Dedifferentiated amniotic fluid mesenchymal stem cell (primary cell): ENCODE data around the gene ANKRD29.
"Not testable (repeated sequence)": the region's sequence is repeated elsewhere in the genome, so short reads cannot be mapped to it uniquely, and the experiment has no call there.

Experiments
- DNase-seq: peaks from one replicate; pipeline ENCODE4 v3.0.0-alpha.2; 2016; ENCODE audit errors: extremely low spot score

Gene ANKRD29

DNA sequence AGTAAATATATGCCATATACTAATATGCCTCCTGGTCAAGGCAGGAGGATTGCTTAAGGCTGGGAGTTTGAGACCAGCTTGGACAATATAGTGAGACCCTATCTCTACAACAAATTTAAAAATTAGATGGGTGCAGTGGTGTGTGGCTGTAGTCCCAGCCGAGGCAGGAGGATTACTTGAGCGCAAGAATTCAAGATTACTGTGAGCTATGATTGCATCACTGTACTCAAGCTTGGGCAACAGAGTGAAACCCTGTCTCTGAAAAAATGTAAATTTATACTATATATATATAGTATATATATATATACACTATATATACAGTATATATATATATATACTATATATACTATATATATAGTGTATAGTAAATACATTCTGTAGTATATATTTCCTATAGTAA is 46.5 kb downstream of the ANKRD29 start:
- DNase-seq: no peak

DNA sequence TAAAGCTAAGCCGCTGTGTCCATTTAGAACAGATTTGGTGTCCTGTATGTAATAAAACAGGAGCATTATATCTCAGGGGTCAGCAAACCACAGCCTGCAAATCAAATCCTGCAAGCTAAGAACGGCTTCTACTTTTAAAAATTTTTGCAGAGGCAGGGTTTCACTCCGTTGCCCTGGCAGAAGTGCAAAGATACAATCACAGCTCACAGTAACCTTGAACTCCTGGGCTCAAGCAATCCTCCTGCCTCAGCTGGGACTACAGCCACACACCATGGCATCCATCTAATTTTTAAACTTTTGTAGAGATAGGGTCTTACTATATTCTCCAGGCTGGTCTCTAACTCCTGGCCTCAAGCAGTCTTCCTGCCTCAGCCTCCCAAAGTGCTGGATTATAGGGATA is 47.8 kb downstream of the ANKRD29 start:
- no peak for DNase-seq

DNA sequence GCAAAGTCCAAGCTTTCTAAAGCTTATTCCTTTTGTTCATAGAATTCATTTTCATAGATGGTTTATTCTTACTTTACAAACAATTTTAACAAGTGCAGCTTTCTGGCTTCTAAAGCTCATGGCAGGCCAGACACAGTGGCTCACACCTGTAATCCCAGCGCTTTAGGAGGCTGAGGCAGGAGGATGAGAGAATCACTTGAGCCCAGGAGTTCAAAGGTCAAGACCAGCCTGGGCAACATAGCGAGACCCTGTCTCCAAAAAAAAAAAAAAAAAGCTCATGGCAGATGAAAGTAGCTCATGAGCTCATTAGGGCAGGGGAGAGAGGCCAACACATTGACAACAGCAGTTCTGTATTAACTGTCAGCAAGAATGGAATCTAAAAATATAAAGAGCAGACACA is 48.3 kb downstream of the ANKRD29 start:
- DNase-seq: no peak

DNA sequence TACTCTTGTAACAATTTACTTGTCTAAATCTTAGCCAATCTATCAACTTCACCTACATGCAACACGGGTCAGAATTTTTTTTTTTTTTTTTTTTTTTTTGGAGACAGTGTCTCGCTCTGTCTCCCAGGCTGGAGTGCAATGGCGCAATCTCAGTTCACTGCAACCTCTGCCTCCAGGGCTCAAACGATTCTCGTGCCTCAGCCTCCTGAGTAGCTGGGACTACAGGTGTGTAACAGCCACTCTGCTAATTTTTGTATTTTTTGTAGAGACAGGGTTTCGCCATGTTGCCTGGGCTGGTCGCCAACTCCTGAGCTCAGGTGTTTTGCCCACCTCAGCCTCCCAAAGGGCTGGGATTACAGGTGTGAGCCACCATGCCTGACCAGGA is 49.6 kb downstream of the ANKRD29 start:
- DNase-seq: not testable (repeated sequence)

DNA sequence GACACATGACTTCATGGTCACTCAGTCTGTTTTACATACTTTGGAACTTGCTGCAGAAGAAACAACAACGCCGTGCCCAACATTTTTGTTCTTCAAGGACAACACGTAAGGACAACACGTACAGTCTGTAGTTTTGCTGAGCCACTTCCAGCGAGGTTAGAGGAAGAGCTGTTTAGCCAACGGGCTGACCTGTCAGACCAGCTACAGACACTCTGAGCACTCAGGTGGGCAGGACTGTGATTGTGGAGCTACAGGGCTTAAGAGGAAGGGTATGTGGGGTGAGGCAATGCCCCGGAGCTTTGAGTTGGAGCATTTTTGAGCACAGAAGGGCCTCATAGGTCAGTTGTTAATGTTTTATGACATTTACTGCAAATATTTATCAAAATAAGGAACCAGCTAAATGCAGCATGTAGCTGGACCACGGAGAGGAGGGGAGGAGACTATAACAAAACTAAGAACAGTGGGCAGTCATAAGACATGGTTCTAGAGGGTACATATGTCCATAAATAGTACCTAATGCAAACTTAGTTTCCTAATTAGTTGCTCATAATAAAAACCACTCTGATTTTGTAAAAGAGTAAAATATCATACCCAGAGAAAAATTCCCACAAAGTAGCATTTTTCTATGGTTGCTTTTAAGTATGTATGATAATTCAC is 50.1 kb downstream of the ANKRD29 start:
- DNase-seq: no peak

DNA sequence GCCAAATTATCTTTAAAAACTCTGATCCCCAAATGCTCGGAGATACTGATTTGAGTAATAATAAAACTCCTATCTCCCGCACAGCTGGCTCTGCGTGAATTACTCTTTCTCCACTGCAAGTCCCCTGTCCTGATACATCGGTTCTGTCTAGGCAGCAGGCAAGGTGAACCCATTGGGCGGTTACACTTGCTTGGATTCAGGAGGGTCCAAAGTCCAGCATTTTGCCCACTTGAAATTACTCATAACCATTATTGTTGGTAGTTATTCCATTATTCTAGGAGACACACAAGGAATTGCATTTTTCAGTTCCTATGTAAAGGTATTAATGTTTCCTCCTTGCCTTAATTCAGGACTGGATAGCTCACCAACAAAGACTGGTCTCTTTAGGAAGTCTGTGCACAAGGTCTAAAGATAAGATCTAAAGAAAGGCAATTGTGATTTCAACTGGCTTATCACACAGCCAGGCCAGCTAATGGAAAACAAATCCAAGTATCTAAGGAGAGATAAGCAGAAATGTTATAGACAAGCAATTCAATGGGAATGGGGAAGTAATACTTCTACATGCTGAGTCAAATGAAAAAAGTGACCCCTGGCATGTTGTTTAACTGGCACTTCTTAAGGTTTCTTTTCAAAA is 53.2 kb downstream of the ANKRD29 start:
- DNase-seq: no peak

DNA sequence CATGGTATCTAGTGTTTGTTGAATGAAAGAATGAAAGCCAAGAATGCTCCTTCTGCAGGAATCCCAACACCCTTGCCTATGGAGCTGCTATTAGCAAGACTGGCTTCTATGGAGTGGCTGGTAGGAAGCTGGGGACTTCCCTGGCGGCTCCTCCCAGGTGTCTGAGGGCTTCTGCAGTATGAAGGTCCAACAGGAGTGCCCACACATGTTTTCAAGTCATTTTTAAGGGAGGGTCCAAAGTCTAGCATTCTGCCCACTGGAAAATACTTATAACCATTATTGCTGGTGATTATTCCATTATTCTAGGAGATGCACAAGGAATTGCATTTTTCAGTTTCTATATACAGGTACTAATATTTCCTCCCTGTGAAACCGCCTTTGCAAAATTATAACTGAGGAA is 54.5 kb downstream of the ANKRD29 start:
- DNase-seq: no peak

DNA sequence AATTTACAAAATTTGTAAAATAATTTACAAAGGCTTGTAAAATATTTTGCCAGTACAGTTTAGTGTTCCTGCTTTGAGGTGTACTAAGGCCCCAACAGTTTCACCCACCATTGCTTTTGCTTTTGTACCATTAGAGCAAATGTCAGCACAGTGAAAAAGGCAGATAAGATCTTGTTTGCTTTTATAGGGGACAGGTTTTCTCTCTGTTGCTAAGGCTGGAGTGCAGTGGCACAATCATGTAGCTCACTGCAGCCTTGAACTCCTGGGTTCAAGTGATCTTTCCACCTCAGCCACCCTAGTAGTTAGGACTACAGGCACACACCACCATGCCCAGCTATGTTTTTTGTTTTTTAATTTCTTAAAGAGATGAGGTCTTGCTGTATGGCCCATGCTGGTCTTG is 56.8 kb downstream of the ANKRD29 start:
- DNase-seq: no peak

DNA sequence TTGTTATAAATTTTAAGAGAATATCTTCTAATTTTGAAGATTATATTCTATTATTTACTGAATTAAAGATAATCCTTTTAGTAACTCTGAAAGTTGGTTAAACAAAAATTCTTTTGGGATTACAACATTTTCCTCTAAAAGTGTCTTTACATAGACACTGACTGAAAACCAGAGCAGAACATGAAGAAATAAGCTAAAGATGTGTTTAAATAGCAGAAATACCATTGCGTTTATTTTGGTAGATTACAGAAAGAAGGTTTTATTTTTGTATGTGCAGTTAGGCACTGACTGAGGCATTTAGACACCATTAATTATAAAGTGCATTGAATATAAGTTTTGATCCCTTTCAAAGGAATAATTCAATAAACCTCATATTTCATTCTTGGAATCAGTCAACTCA is 62.9 kb downstream of the ANKRD29 start:
- no peak for DNase-seq

DNA sequence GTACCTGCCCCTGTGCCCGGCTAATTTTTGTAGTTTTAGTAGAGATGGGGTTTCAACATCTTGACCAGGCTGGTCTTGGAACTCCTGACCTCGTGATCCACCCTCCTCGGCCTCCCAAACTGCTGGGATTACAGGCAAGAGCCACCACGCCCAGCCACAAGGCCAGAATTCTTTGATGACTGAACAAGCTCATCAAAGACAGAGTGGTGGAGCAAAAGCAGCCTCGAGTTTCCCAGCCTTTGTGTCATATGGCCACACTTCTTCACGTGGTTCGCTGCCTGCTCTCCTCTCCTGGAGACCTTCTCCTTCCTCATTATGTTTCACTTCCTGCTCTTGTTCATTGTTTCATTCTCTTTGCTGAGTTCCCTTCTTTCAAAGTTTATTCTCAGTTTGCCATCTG is 66.5 kb downstream of the ANKRD29 start:
- DNase-seq: no peak

DNA sequence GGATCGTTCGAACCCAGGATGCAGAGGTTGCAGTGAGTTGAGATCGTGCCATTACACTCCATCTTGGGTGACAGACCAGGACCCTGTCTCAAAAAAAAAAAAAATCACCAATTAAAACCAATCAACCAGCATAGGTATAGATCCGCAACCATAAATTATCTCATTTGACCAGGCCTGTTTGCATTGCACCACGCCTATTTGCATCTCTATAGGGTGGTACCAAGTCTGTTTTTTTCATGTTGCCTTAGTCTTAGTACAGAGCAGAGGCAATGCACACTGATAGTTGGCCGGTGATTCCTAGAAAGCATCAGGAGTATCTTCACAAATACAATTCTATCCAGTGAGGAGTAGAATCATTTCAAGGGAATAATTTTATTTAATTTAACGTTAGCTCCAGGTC is 67.1 kb downstream of the ANKRD29 start:
- no peak for DNase-seq

DNA sequence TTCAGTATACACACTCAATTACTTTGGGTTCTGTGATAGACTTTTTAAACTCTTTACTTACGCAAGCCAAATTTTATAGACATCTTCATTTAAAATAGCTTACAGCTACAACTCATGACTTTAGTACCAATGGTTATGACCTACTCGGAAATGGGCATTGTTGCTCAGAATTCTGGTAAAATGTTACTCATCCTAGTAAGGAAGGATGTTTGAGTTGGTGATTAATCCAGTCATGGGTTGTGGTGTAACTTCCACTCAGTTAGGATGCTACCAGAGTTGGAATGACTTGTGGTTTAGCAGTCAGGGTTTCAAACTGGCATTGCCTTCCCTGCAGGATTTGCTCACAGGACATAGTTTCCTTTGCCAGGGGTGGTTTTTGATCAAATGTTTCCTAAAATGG is 69.0 kb downstream of the ANKRD29 start:
- peak; percentile 51 for DNase-seq

DNA sequence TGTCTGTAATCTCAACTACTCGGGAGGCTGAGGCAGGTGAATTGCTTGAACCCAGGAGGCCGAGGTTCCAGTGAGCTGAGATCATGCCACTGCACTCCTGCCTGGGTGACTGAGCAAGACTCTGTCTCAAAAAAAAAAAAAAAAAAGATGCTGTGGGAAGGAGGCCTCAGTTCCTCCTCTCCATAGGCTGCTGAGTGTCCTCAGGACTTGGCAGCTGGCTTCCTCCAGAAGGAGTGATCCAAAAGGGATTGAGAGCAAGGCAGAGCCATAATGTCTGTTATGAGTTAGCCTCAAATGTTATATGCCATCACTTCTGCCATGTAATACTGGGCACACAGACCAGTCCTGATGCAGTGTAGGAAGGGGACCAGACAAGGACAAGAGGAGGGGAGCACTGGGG is 69.8 kb downstream of the ANKRD29 start:
- no peak for DNase-seq

DNA sequence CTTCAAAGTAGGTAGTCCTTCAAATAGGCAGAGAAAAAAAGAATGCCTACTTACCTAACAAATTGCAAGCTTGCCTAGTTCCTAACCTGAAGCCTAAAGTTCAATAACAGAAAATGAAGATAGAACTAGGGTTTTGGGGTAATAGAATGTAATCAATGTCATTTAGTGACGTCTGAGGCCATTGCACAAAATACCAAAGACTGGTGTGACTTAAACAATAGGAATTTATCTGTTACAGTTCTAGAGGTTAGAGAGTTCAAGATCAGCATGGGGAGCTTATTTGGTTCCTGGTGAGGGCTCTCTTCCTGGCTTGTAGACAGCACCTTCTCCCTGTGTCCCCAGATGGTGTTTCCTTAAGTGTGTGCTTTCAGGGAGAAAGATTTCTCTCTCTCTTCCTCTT is 71.7 kb downstream of the ANKRD29 start:
- DNase-seq: no peak

DNA sequence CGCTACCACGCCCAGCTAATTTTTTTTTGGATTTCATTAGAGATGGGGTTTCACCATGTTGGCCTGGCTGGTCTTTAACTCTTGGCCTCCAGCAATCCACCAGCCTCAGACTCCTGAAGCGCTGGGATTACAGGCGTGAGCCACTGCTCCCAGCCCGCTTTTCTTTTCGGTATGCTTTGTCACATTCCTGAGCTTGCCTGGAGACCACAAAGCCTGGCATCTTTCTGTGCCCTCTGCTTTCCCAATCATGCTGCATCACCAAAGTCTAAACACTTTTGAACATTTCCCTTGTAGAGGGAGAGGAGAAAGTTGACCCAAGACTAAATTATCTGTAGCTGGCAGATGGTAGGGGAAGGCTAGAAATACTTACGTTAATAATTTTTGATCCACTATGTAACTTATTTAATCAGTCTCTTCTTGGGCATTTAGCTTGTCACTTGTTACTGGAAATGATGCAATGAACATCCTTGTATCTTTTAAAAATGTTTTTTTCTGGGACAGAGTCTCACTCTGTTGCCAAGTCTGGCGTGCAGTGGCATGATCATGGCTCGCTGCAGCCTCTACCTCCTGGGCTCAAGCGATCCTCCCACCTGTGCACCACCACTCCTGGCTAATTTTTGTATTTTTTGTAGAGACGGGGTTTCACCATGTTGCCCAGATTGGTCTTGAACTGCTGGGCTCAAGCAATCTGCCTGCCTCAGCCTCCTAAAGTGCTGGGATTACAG is 73.7 kb downstream of the ANKRD29 start:
- DNase-seq: no peak

DNA sequence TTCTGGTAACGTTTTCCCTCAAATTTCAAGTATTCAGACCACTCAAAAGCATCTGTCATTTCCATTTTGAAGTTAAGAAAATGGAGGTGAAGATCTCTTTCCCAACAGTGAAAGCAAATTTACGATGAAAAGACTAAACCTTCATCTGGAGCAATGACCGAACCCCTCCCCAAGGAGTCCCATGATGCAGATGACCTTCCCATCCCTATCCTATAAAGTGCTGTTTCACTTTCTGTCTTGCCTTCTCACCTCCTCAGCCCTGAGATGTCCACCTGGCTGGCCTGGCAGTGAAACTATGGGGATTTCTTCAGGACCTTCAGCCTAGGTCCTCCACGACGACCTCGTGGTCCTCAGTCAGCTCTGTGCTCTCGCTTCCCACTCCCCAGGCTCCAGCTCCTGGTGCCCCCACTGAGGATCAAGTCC is 75.5 kb downstream of the ANKRD29 start:
- no peak for DNase-seq

DNA sequence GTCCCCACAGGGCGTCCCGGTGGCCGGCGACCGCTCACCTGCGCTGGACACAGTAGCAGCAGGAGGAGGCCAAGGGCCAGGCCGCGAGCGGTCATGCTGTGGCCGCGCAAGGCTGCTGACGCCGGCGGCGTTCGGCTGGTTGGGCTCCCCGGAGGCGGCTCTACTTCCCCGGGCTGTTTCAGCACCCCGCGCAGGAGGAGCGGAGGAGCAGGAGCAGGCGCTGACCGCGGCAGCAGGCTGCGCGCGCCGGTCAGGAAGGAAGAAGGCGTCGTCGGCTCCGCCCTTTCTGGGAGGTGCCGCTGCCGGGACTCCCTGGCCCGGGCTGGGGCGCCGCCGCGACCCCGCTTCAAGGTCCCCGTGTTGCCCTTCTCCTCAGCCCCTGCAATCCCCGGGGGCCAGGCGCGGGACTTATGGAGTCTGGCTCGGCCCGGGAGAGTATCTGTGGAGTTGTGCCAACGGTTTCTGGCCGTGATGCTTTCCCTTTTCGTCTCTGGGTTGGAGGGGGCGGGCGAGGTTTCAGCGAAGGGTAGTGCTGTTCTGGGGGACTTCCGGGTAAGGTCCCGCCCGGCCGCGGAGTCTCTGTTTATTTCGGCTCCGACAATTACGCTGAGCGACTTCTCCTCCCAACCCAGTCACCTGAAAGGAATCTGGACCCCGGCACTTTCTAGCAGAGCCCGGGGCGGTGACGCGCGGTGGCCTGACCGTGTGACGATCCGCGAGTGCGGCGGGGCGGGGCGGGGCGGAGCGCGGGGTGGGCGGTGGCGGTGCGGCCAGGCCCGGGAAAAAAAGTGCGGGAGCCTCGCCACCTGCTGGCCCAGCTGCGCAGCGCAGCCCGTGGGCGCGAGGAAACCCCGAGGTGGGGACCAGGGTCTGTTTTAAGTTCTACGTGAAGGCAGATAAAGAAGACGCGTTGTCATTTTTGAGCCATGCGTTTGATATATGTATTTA is 76.2 kb downstream of the ANKRD29 start, which contains the start of gene NPC1:
TSS of gene NPC1 (minus strand) at position 258 of the 948 bp plus-strand sequence. CDS start at position 95, 163 bp downstream.
- DNase-seq: peak; percentile 92

DNA sequence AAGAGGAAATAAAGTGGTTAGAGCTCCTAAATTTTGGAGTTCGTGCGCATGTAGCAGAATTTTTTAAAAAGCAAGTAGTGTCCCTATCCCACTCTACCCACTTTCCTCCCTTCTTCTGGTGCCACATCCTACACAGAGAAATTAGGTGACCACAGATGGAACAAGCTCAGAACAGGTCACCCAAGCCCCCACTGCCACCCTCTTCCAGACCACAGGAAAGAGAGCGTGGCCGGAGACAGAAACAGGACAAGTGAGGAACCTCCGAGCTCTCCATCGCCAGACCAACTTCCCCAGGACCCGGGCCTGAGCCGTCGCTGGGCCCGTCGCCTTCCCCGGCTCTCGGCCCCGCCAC is 76.8 kb downstream of the ANKRD29 start:
- DNase-seq: no peak

DNA sequence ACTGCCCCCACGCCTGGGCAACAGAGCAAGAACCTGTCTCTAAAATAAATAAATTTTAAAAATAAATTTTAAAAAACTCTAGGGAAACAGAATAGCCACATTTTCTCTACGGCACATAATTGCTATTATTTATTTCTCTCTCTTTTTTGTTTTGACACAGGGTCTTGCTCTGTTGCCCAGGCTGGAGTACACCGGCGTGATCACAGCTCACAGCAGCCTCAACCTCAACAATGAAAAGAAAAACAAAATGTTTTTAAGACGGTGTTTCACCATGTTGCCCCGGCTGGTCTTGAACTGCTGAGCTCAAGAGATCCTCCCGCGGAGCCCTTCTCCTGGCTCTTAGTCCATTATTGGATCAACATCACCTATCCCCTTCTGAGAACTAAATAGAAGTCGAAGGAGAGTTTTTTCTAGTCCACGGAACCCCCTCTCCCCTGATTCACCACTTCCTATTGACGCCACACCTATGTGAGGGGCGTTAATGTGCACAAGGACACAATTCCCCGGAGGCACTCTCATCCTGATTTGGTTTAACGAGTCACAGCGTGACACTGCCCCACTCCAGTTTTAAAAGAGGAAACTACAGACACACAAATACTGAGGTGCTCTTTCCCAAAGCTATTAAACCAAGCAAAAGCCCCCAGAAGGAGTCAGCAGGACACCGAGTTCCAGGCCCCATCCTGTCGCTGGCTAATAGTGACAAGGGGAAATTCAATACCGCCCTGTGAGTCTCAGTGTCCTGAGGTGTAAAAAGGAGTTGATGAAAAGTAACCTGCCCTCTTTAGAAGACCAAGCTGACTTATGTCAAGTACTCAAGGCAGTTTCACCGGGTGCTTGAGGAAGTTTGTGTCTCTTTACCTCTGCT is 77.5 kb downstream of the ANKRD29 start:
- no peak for DNase-seq

DNA sequence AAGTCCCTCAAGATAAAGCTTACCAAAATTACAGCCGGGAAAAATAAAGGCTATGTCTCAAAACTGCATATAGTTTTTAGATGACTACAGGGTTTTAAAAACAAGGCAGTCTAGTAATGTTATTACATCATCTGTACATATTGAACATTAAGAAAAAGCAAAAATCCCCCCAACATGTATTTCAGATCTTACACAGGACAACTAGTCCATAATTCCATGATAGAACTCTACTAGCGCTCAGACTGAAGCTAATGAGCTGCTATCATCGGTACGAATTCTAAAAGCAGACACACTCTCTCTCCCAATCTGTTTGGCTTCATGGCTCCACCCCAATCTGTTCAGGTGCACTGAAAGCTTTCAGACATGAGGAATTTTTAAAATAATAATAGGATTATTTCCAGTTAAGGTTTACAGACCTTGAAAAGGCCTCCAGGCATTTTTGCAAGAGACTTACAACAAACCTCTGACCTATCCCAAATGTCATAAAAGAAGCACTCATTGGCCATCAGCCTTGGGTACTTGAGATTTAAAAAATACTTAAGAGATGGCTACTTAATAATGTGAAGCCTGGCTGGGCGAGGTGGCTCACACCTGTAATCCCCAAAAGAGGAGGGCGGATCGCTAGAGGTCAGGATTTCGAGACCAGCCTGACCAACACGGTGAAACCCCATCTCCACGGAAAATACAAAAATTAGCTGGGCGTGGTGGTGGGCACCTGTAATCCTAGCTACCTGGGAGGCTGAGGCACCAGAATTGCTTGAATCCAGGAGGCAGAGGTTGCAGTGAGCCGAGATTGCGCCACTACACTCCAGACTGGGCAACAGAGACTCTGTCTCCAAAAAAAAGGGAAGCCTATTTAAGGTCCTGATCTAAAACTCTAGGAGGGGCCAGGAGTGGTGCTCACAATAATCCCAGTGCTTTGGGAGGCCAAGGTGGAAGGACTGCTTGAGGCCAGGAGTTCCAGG is 78.4 kb downstream of the ANKRD29 start:
- DNase-seq: no peak
